HG03060 (cell line): ENCODE results near the gene CDC23.
"Not testable (repeated sequence)": the region's sequence is repeated elsewhere in the genome, so short reads cannot be mapped to it uniquely, and the experiment has no call there.

Experiments used
- ATAC-seq: cut with Tn5 transposase; IDR thresholded peaks from one replicate; pipeline ENCODE4 v1.9.1; 2021; ENCODE audit warnings: low read depth, moderate number of reproducible peaks; ENCODE audit not compliant: unreplicated experiment

The CDC23 gene

GRCh38 chr5:138223532-138223931 is 10.4 kb upstream of the CDC23 start:
- ATAC-seq: no peak

- no peak for ATAC-seq
These were observed 3.7 kb upstream of the CDC23 start for GRCh38 chr5:138216799-138217198.

- ATAC-seq: no peak
These were observed 329 bp downstream of the CDC23 start for GRCh38 chr5:138212828-138213160.

GRCh38 chr5:138210985-138211384 is 2.1 kb downstream of the CDC23 start:
- no peak for ATAC-seq

GRCh38 chr5:138193859-138194258 is 19.3 kb downstream of the CDC23 start:
- ATAC-seq: not testable (repeated sequence)

GRCh38 chr5:138192826-138193225 is 20.3 kb downstream of the CDC23 start:
- no peak for ATAC-seq

- ATAC-seq: no peak
These were observed 24.5 kb downstream of the CDC23 start for GRCh38 chr5:138188626-138189025.

GRCh38 chr5:138186002-138186447 is 27.1 kb downstream of the CDC23 start:
- ATAC-seq: no peak

GRCh38 chr5:138182808-138183207 is 30.3 kb downstream of the CDC23 start:
- no peak for ATAC-seq

- ATAC-seq: no peak
These were observed 32.3 kb downstream of the CDC23 start for GRCh38 chr5:138180841-138181240.

GRCh38 chr5:138180183-138180782 is 32.8 kb downstream of the CDC23 start:
- ATAC-seq: no peak

- ATAC-seq: no peak
These were observed 33.8 kb downstream of the CDC23 start for GRCh38 chr5:138179277-138179857.

- ATAC-seq: peak; percentile 71
These were observed 34.4 kb downstream of the CDC23 start, which contains the start of the genes BRD8 and KIF20A for GRCh38 chr5:138178516-138179276. Gene BRD8, minus strand, starts transcription at chr5:138178630. Its CDS starts 16 bp downstream, at chr5:138178614. Gene KIF20A, plus strand, starts transcription at chr5:138179112. Its CDS starts 569 bp downstream, at chr5:138179681.

GRCh38 chr5:138177941-138178515 is 35.1 kb downstream of the CDC23 start:
- no peak for ATAC-seq

GRCh38 chr5:138170299-138170698 is 42.8 kb downstream of the CDC23 start:
- no peak for ATAC-seq

- no peak for ATAC-seq
These were observed 44.0 kb downstream of the CDC23 start for GRCh38 chr5:138169124-138169523.

GRCh38 chr5:138163721-138164120 is 49.4 kb downstream of the CDC23 start:
- ATAC-seq: no peak

GRCh38 chr5:138160706-138161105 is 52.4 kb downstream of the CDC23 start:
- no peak for ATAC-seq

GRCh38 chr5:138159666-138160065 is 53.5 kb downstream of the CDC23 start:
- no peak for ATAC-seq

- ATAC-seq: no peak
These were observed 55.5 kb downstream of the CDC23 start for GRCh38 chr5:138157626-138158025.

- not testable (repeated sequence) for ATAC-seq
These were observed 57.1 kb downstream of the CDC23 start for GRCh38 chr5:138155977-138156376.
